Mammary epithelial cell (primary cell): ENCODE measurements around the gene HSPA4L.

Source experiments
- EZH2 ChIP-seq: IDR thresholded peaks from 2 replicates; pipeline ENCODE4 v1.6.1; 2012; ENCODE audit warnings: low read length, inconsistent platforms, borderline replicate concordance
- TF ChIP-seq, protein P1 (sequence below), 2 donors: IDR thresholded peaks in 1 of 2; conservative IDR thresholded peaks in 1 of 2; 2 replicates each; pipeline ENCODE4 v1.5.1; 2011 to 2012; ENCODE audit warnings: inconsistent platforms in 2 of 2, low read length in 2 of 2, mild to moderate bottlenecking in 2 of 2, control low read depth in 1 of 2, low read depth in 1 of 2; ENCODE audit not compliant: insufficient read depth in 1 of 2; ENCODE audit errors: extremely low read depth in 1 of 2

DNA sequence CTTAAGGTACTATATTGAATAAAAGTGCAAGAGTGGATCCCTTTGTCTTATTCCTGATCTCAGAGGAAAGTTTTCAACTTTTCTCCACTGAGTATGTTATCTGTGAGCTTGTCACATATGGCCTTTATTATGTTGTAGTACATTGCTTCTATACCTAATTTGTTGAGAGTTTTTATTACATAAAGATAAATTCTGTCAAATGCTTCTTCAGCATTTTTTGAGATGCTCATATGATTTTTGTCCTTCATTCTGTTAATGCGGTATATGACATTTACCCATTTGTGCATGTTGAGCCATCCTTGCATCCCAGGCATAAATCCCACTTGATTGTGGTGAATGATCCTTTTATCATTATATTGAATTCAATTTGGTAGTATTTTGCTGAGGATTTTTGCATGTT lies 40.9 kb upstream of the HSPA4L start:
- TF ChIP-seq, protein P1, sequence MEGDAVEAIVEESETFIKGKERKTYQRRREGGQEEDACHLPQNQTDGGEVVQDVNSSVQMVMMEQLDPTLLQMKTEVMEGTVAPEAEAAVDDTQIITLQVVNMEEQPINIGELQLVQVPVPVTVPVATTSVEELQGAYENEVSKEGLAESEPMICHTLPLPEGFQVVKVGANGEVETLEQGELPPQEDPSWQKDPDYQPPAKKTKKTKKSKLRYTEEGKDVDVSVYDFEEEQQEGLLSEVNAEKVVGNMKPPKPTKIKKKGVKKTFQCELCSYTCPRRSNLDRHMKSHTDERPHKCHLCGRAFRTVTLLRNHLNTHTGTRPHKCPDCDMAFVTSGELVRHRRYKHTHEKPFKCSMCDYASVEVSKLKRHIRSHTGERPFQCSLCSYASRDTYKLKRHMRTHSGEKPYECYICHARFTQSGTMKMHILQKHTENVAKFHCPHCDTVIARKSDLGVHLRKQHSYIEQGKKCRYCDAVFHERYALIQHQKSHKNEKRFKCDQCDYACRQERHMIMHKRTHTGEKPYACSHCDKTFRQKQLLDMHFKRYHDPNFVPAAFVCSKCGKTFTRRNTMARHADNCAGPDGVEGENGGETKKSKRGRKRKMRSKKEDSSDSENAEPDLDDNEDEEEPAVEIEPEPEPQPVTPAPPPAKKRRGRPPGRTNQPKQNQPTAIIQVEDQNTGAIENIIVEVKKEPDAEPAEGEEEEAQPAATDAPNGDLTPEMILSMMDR (conservative IDR thresholded peaks at IDR 0.05 in 1 of 2, IDR thresholded peaks at IDR 0.05 in 1 of 2; ENCODE audit: extremely low read depth in 1 of 2, insufficient read depth in 1 of 2, low read depth in 1 of 2, low read length in 2 of 2), result no peak
- TF ChIP-seq EZH2, result no peak
